Esophagus muscularis mucosa (tissue), 4 donors: ENCODE data around the gene DGKK.

Source experiments
- CTCF ChIP-seq, 3 experiments: fragments of 200-600 bp in 2 of 3; fragments of 450-650 bp in 1 of 3; sonication (generic) in 2 of 3; IDR thresholded peaks; one replicate each; pipeline ENCODE4 v1.5.1; 2017 to 2019; ENCODE audit warnings: antibody characterized with exemption in 3 of 3, mild to moderate bottlenecking in 2 of 3, moderate library complexity in 1 of 3
- EP300 ChIP-seq: sonication (generic); formaldehyde crosslinking; IDR thresholded peaks from one replicate; pipeline ENCODE4 v1.6.1; 2017; ENCODE audit warnings: antibody characterized with exemption
- POLR2A ChIP-seq: fragments of 450-650 bp; IDR thresholded peaks from one replicate; pipeline ENCODE4 v1.6.1; 2017; ENCODE audit warnings: antibody characterized with exemption, moderate library complexity, mild to moderate bottlenecking, low read depth

DNA sequence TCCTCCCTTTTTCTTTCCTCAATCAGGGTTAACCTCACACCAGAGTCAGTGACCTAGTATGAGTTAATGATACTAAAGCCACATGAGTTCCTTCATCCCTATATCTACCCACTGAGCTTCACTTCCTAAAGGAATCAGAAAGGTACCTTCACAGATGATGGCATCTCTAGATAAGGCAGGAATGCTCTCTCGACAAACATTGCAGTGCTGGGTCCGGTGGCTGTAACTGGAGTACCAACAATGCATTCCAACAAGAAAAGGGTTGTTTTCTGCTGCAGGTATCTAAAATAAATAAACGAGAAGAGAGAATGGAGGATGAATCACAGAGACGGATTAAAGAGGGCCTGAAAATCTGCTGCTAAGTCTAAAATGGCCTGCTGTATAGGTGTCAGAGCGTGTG is 66.7 kb downstream of the DGKK start:
- TF ChIP-seq EP300 (no peak), POLR2A (no peak), CTCF (IDR thresholded peaks at IDR 0.05) (no peak)
